NCI-H128 (cell line): ENCODE measurements around the gene GLYATL3.

ENCODE experiments used
- DNase-seq: peaks from one replicate; lab custom pipeline; 2025; ENCODE audit not compliant: unreplicated experiment; lab: John Stamatoyannopoulos, UW

The GLYATL3 gene

GRCh38 chr6:49513153-49513989, 13.6 kb downstream of the GLYATL3 start:
- DNase-seq: no peak

- no peak for DNase-seq
These were observed 15.1 kb downstream of the GLYATL3 start for GRCh38 chr6:49514571-49515484.

- DNase-seq: no peak
These were observed 15.9 kb downstream of the GLYATL3 start for GRCh38 chr6:49515485-49516146.

GRCh38 chr6:49516147-49516505, 16.4 kb downstream of the GLYATL3 start:
- no peak for DNase-seq

GRCh38 chr6:49517919-49518318, 18.2 kb downstream of the GLYATL3 start:
- DNase-seq: no peak

- no peak for DNase-seq
These were observed 19.9 kb downstream of the GLYATL3 start for GRCh38 chr6:49519660-49520059.

- no peak for DNase-seq
These were observed 23.2 kb downstream of the GLYATL3 start for GRCh38 chr6:49522710-49523593.

GRCh38 chr6:49523901-49524300, 24.2 kb downstream of the GLYATL3 start:
- no peak for DNase-seq

GRCh38 chr6:49524541-49524940, 24.8 kb downstream of the GLYATL3 start:
- DNase-seq: no peak

- DNase-seq: no peak
These were observed 26.9 kb downstream of the GLYATL3 start for GRCh38 chr6:49526598-49526997.

GRCh38 chr6:49527320-49527719, 27.6 kb downstream of the GLYATL3 start:
- DNase-seq: no peak

- DNase-seq: no peak
These were observed 28.8 kb downstream of the GLYATL3 start for GRCh38 chr6:49528571-49528970.

- no peak for DNase-seq
These were observed 30.5 kb downstream of the GLYATL3 start for GRCh38 chr6:49530141-49530776.

GRCh38 chr6:49531774-49532569, 32.2 kb downstream of the GLYATL3 start:
- no peak for DNase-seq

- no peak for DNase-seq
These were observed 36.1 kb downstream of the GLYATL3 start for GRCh38 chr6:49535795-49536194.

- DNase-seq: no peak
These were observed 39.4 kb downstream of the GLYATL3 start for GRCh38 chr6:49539102-49539501.

GRCh38 chr6:49540614-49541013, 40.9 kb downstream of the GLYATL3 start:
- DNase-seq: no peak

GRCh38 chr6:49541210-49541724, 41.5 kb downstream of the GLYATL3 start:
- DNase-seq: no peak

GRCh38 chr6:49541936-49542335, 42.2 kb downstream of the GLYATL3 start:
- DNase-seq: no peak
